K562 (cell line): ENCODE measurements around the gene GP2. TPM values are rescaled to one million over a fixed set of nuclear protein-coding genes. Genes with fewer than 3 reads are reported as not detected.

Source experiments
- ATAC-seq: fragments of 200-7000 bp; cut with Tn5 transposase; 3 replicates; pipeline ENCODE4 v1.9.1; 2020; ENCODE audit warnings: moderate library complexity
- BruUV-seq: library from RNA; stranded (reverse); fragments of 400-500 nt; replicated peaks from 2 replicates; lab custom pipeline; 2021; lab: Mats Ljungman, UMichigan
- CTCF ChIA-PET: fragments of 300-600 bp; formaldehyde crosslinking; extraction: SDS; loops from one replicate; lab custom pipeline; 2021; ENCODE audit warnings: low intra/inter-chr PET ratio; lab: Yijun Ruan, JAX
- POLR2A ChIA-PET: fragments of 300-600, 350-650 bp; sonication (Branson Sonifier 250); formaldehyde crosslinking; extraction: SDS; loops from one replicate; lab custom pipeline; 2021; ENCODE audit warnings: antibody characterized with exemption, inconsistent platforms; lab: Yijun Ruan, JAX
- DNase-seq, 4 experiments: peaks; one replicate each; pipeline versions ENCODE4 v3.0.0 to v3.0.0-alpha.2; 2011 to 2018; ENCODE audit warnings: low spot score in 3 of 4, mixed read lengths in 3 of 4; ENCODE audit errors: extremely low read depth in 1 of 4
- FAIRE-seq: peaks from 2 replicates; lab custom pipeline; 2011; peaks lifted over from hg19 to GRCh38; lab: Jason Lieb, UNC
- H2AFZ ChIP-seq: 2 replicates; pipeline ENCODE4 v1.6.0; 2011; ENCODE audit warnings: low read depth, low read length, control low read depth, inconsistent platforms
- H3K27ac ChIP-seq: fragments of 200-600 bp; 3 replicates; pipeline ENCODE4 v1.8.0; 2011; ENCODE audit warnings: low read depth, mild to moderate bottlenecking, control low read depth, inconsistent platforms, low read length, moderate library complexity, mixed read lengths; ENCODE audit errors: extremely low read depth
- H3K27me3 ChIP-seq, 2 experiments: fragments of 300-600 bp in 1 of 2; 2 replicates in 1 of 2; 3 replicates in 1 of 2; pipeline versions ENCODE4 v1.6.0 to v1.8.0; 2011; ENCODE audit warnings: inconsistent platforms in 2 of 2, low read length in 2 of 2, mild to moderate bottlenecking in 1 of 2, mixed read lengths in 1 of 2, moderate library complexity in 1 of 2; ENCODE audit not compliant: control insufficient read depth in 2 of 2, insufficient read depth in 2 of 2
- H3K36me3 ChIP-seq: fragments of 300-600 bp; 3 replicates; pipeline ENCODE4 v1.8.0; 2011; ENCODE audit warnings: mild to moderate bottlenecking, low read length, inconsistent platforms; ENCODE audit not compliant: control insufficient read depth, insufficient read depth
- H3K4me1 ChIP-seq, 2 experiments: fragments of 200-600 bp in 1 of 2; replicated peaks in 1 of 2; 2 replicates in 1 of 2; 3 replicates in 1 of 2; pipeline versions ENCODE4 v1.5.1 to v1.8.0; 2011; ENCODE audit warnings: inconsistent platforms in 2 of 2, low read length in 2 of 2, mild to moderate bottlenecking in 1 of 2, mixed read lengths in 1 of 2, moderate library complexity in 1 of 2; ENCODE audit not compliant: control insufficient read depth in 2 of 2, insufficient read depth in 2 of 2
- H3K4me2 ChIP-seq: 2 replicates; pipeline ENCODE4 v1.6.1; 2011; ENCODE audit warnings: low read length, control low read depth, inconsistent platforms, mixed read lengths; ENCODE audit not compliant: insufficient read depth
- H3K4me3 ChIP-seq: fragments of 200-600 bp; sonication (generic), shearing (Covaris generic); 2 replicates; pipeline ENCODE4 v1.5.1; 2016; ENCODE audit warnings: control low read depth, inconsistent platforms
- H3K79me2 ChIP-seq: fragments of 200-600 bp; 3 replicates; pipeline ENCODE4 v1.8.0; 2011; ENCODE audit warnings: low read length, inconsistent platforms; ENCODE audit not compliant: control insufficient read depth, insufficient read depth
- H3K9ac ChIP-seq, 2 experiments: 2 replicates each; pipeline versions ENCODE4 v1.6.0 to v1.6.1; 2011; ENCODE audit warnings: low read depth in 2 of 2, low read length in 2 of 2, control low read depth in 1 of 2, inconsistent platforms in 1 of 2, mild to moderate bottlenecking in 1 of 2, mixed read lengths in 1 of 2; ENCODE audit not compliant: insufficient read depth in 1 of 2
- H3K9me1 ChIP-seq: one replicate; pipeline ENCODE4 v1.6.0; 2011; ENCODE audit warnings: inconsistent platforms, mild to moderate bottlenecking, low read length, moderate library complexity; ENCODE audit not compliant: control insufficient read depth, insufficient read depth
- H3K9me3 ChIP-seq: replicated peaks from 2 replicates; pipeline ENCODE4 v1.5.1; 2011; ENCODE audit warnings: low read depth, low read length, inconsistent platforms; ENCODE audit not compliant: control insufficient read depth, insufficient read depth
- H4K20me1 ChIP-seq: replicated peaks from 2 replicates; pipeline ENCODE4 v1.6.1; 2011; ENCODE audit warnings: low read length, inconsistent platforms, mixed read lengths; ENCODE audit not compliant: control insufficient read depth, insufficient read depth
- CEBPZ ChIP-seq: fragments of 150-350 bp; IDR thresholded peaks from 2 replicates; pipeline ENCODE4 v1.6.1; 2014; ENCODE audit warnings: low read depth, mild to moderate bottlenecking, low read length, borderline replicate concordance
- DPF2 ChIP-seq: fragments of 450-650 bp; IDR thresholded peaks from 2 replicates; pipeline ENCODE4 v1.6.1; 2016
- FOXK2 ChIP-seq, 2 experiments: fragments of 450-650 bp; IDR thresholded peaks in 1 of 2; conservative IDR thresholded peaks in 1 of 2; 2 replicates each; pipeline ENCODE4 v1.6.1; 2016; ENCODE audit warnings: low read depth in 2 of 2, mild to moderate bottlenecking in 1 of 2
- RFX5 ChIP-seq: IDR thresholded peaks from 2 replicates; pipeline ENCODE4 v1.6.1; 2011; ENCODE audit warnings: low read depth, mild to moderate bottlenecking, improper control_type of control experiment, low read length
- RNF2 ChIP-seq: sonication (generic); IDR thresholded peaks from 2 replicates; pipeline ENCODE4 v1.6.1; 2016
- SIN3B ChIP-seq: fragments of 450-650 bp; IDR thresholded peaks from 2 replicates; pipeline ENCODE4 v1.6.1; 2017; ENCODE audit warnings: low read depth, mild to moderate bottlenecking, moderate library complexity
- SNAPC5 ChIP-seq: fragments of 250-450 bp; sonication (Bioruptor Pico); IDR thresholded peaks from 2 replicates; pipeline ENCODE4 v1.8.0; 2021; ENCODE audit warnings: moderate library complexity, mild to moderate bottlenecking, inconsistent platforms
- TRIM25 ChIP-seq: fragments of 450-650 bp; IDR thresholded peaks from 2 replicates; pipeline ENCODE4 v1.7.0; 2016; ENCODE audit warnings: borderline replicate concordance
- U2AF1 ChIP-seq: fragments of 200-400 bp; formaldehyde crosslinking; optimal IDR thresholded peaks from 2 replicates; pipeline ENCODE3; 2017; ENCODE audit warnings: mild to moderate bottlenecking, low read depth, low read length, moderate library complexity
- ZBTB1 ChIP-seq: sonication (generic); formaldehyde crosslinking; IDR thresholded peaks from 2 replicates; pipeline ENCODE4 v1.8.1; 2023; ENCODE audit warnings: missing genetic modification reagents, low read depth, mild to moderate bottlenecking, borderline replicate concordance
- ZBTB33 ChIP-seq: sonication (generic); formaldehyde crosslinking; IDR thresholded peaks from 2 replicates; pipeline ENCODE4 v1.8.1; 2023; ENCODE audit warnings: mild to moderate bottlenecking, missing genetic modification reagents
- WGBS: fragments of 100-300 bp; shearing (Covaris generic); methylation state at CpG from one replicate; pipeline ENCODE4 v1.1.6; 2016; ENCODE audit warnings: low coverage, mixed read lengths; ENCODE audit not compliant: insufficient coverage; ENCODE audit errors: missing lambda C conversion rate; 5-methylcytosine and 5-hydroxymethylcytosine counted together
- in situ Hi-C: fragments of 300-500 bp; cut with MboI; formaldehyde crosslinking; loops from 4 replicates; pipeline ENCODE4 v1.15.0; 2018; ENCODE audit warnings: inconsistent platforms, mixed read lengths
- intact Hi-C: fragments of 100-400 bp; cut with micrococcal nuclease; formaldehyde crosslinking; loops from 2 replicates; pipeline ENCODE4 v1.14.2; 2022
- polyA plus RNA-seq, 8 experiments: library from polyadenylated mRNA; depleted of rRNA in 4 of 8; stranded (reverse) in 5 of 8; unstranded in 3 of 8; fragments of >200 nt; fragmentation: Nextera tagmentation in 2 of 8; fragmentation: Illumina TruSeq in 1 of 8; extraction: Ambion mirVana in 2 of 8; extraction: Trizol in 1 of 8; gene quantifications; 2 replicates each; pipeline versions ENCODE4 v1.2.1 to v1.2.3, GENCODE V29; 2011 to 2014; ENCODE audit warnings: inconsistent platforms in 1 of 8, missing spikeins in 1 of 8
- total RNA-seq, 7 experiments: library from RNA; depleted of rRNA in 6 of 7; stranded (reverse); fragments of >200 nt in 6 of 7; fragmentation: Illumina TruSeq in 2 of 7; extraction: Trizol in 2 of 7; gene quantifications; 2 replicates each; pipeline versions ENCODE4 v1.2.1 to v1.2.3, GENCODE V29; 2011 to 2021; ENCODE audit warnings: low replicate concordance in 1 of 7

GP2 gene
- total and polyA plus RNA-seq, 9 of the 15 experiments (the other 6 are each of a cell fraction or from before 2014, with no cell fraction given) = 5.9 TPM; not detected in 8

- 2% methylated on average over 12 of the region's 12 CpGs for WGBS
- no peak for FAIRE-seq
These were observed 64.0 kb downstream of the GP2 start for GRCh38 chr16:20263138-20263855.

More at GRCh38 chr16:20263138-20263855, 64.0 kb downstream of the GP2 start:
- no peak overlapping the region for H3K9ac ChIP-seq
- in situ Hi-C loops = no loop called here
- no peak for ATAC-seq
- no peak overlapping the region for H3K4me3 ChIP-seq
- POLR2A ChIA-PET = no interaction called here
- no TSS peak for BruUV-seq
- no peaks in the 10 kb centered on the region for H3K9me3 ChIP-seq
- no peaks in the 10 kb centered on the region for H3K9me1 ChIP-seq
- H4K20me1 ChIP-seq = no peaks in the 10 kb centered on the region
- H3K4me2 ChIP-seq = no peak overlapping the region
- H3K27ac ChIP-seq = no peak overlapping the region
- H3K79me2 ChIP-seq = no peaks in the 10 kb centered on the region
- H3K4me1 ChIP-seq = no peaks in the 10 kb centered on the region
- H3K36me3 ChIP-seq = no peaks in the 10 kb centered on the region
- peaks cover 0 to 21% of the 10 kb centered on the region in 2 experiments; a peak in 4 of 5 replicates for H3K27me3 ChIP-seq
- intact Hi-C loops = no loop called here
- H2AFZ ChIP-seq = no peak overlapping the region
- TF ChIP-seq U2AF1 (no peak), FOXK2 (conservative IDR thresholded peaks at IDR 0.05 in 1 of 2, IDR thresholded peaks at IDR 0.05 in 1 of 2; ENCODE audit: low read depth in 2 of 2) (no peak), RNF2 (no peak), RFX5 (no peak), ZBTB33 (no peak), CEBPZ (no peak), DPF2 (no peak), ZBTB1 (CRISPR knock-in tag) (no peak), SNAPC5 (CRISPR knock-in tag) (no peak), SIN3B (no peak), TRIM25 (no peak)
- TF ChIP-seq, all 486 proteins: peak for 0
- DNase-seq = no peak
- CTCF ChIA-PET = no interaction called here
